GM19467 (cell line): ENCODE measurements around the gene EID2.

Source experiments
- ATAC-seq: cut with Tn5 transposase; IDR thresholded peaks from one replicate; pipeline ENCODE4 v1.9.1; 2021; ENCODE audit warnings: mild to moderate bottlenecking, moderate library complexity; ENCODE audit not compliant: unreplicated experiment

The EID2 gene

GRCh38 chr19:39539165-39539517 lies 820 bp downstream of the EID2 start:
- ATAC-seq = no peak

DNA sequence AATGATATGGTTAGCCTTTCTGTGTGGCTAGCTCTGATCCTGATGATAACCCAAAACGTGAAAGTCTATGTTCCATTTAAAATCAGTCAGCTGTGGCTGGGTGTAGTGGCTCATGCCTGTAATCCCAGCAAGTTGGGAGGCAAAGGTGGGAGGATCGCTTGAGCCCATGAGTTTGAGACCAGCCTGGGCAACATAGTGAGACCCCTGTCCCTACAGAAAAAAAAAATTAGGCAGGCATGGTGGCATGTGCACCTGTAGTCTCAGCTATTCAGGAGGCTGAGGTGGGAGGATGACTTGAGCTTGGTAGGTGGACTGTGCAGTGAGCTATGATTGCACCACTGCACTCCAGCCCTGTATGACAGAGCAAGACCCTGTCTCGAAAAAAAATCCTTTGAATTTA lies 6.2 kb downstream of the EID2 start:
- ATAC-seq = no peak

GRCh38 chr19:39533003-39533512 lies 6.9 kb downstream of the EID2 start:
- ATAC-seq = no peak

GRCh38 chr19:39532233-39533002 lies 7.5 kb downstream of the EID2 start, which contains the start of gene EID2B:
EID2B (minus strand) TSS chr19:39532852; CDS start chr19:39532802, 50 bp downstream.
- peak; percentile 89 for ATAC-seq

DNA sequence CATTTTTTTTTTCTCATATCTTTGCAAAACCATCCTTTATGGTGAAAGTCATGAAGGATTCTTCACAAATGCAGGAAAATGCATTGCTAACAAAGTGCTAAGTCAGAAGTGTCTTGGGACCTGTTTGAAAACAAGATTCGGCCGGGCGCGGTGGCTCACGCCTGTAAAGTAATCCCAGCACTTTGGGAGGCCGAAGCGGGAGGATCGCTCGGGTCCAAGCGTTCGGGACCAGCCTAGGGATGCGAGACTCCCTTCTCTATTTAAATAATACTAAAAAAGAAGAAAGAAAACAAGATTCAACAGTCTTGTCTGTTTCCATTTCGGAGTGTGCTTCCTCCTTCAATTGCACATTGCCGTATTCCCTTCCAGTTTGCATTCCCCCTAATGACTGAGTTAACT lies 8.1 kb downstream of the EID2 start:
- no peak for ATAC-seq

- no peak for ATAC-seq
These were observed 14.8 kb downstream of the EID2 start for GRCh38 chr19:39525205-39525604.

- ATAC-seq = no peak
These were observed 15.5 kb downstream of the EID2 start for GRCh38 chr19:39524495-39524894.

DNA sequence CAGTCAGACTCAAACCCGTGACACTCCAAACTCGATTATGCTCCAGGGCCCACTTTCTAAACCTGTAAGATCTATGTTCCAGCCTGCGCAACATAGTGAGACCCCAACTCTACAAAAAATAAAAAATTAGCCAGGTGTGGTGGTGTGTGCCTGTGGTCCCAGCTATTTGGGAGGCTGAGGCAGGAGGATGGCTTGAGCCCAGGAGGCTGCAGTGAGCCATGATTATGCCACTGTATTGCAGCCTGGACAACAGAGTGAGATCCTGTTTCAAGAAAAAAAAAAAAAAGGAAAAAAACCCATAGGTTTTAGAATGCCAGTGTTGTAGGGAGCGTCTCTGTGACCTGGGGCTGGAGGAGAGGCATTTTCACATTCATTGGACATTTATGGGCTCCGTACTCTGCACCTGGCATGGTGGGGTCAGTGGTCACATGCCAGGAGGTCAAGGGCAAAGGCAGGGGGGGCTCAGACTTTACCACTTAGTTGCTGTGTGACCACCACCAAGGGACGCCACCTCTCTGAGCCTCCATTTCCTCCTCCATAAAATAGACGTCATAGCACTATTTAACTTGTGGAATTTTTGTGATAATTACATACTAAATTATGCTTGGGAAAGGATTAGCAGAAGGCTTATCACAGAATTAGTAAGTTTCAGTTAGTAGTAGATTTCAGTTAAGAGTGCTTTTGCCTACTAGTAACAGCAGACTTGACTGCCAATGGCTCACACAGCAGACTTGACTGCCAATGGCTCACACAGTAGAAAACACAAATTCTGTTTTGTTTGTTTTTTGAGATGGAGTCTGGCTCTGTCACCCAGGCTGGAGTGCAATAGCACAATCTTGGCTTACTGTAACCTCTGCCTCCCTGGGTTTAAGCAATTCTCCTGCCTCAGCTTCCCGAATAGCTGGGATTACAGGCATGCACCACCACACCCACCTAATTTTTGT lies 19.1 kb downstream of the EID2 start:
- ATAC-seq = no peak

GRCh38 chr19:39518975-39519374 lies 21.0 kb downstream of the EID2 start:
- no peak for ATAC-seq

- ATAC-seq = no peak
These were observed 21.5 kb downstream of the EID2 start for GRCh38 chr19:39518458-39518857.

DNA sequence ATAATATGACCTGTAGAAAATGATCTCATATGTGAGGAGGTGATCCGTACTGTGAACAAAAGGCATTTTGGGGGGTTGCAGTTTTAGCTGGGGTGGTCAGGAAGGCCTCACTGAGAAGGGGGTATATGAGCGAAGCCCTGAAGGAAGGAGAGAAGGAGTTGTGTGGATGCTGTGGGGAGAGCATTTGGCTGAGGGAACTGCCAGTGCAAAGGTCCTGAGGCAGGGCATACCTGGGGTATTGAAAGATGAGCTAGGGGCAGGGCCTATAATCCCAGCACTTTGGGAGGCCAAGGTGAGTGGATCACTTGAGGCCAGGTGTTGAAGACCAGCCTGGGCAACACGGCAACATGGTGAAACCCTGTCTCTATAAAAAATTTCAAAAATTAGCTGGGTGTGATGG lies 22.5 kb downstream of the EID2 start:
- ATAC-seq = no peak

- no peak for ATAC-seq
These were observed 23.7 kb downstream of the EID2 start for GRCh38 chr19:39516270-39516669.

DNA sequence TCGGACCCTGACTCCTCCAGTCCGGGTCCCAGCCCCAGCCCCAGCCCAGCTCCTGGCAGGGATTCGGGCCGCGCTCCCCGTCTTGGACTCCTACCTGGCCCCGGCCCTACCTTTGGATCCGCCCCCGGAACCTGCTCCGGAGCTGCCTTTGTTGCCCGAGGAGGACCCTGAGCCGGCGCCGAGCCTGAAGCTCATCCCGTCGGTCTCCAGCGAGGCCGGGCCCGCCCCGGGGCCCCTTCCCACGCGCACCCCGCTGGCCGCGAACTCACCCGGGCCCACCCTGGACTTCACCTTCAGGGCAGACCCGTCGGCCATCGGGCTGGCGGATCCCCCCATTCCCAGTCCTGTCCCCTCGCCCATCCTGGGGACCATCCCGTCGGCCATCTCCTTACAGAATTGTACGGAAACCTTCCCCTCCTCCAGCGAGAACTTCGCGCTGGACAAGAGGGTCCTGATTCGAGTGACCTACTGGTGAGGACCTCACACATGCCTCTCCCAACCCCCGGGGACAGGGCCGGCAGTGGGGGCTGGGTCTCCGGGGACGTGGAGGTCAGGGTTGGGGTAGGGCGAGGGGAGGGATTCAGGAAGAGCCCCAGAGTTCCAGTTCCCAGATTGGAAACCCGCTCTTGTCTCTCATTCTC lies 24.3 kb downstream of the EID2 start:
- no peak for ATAC-seq

DNA sequence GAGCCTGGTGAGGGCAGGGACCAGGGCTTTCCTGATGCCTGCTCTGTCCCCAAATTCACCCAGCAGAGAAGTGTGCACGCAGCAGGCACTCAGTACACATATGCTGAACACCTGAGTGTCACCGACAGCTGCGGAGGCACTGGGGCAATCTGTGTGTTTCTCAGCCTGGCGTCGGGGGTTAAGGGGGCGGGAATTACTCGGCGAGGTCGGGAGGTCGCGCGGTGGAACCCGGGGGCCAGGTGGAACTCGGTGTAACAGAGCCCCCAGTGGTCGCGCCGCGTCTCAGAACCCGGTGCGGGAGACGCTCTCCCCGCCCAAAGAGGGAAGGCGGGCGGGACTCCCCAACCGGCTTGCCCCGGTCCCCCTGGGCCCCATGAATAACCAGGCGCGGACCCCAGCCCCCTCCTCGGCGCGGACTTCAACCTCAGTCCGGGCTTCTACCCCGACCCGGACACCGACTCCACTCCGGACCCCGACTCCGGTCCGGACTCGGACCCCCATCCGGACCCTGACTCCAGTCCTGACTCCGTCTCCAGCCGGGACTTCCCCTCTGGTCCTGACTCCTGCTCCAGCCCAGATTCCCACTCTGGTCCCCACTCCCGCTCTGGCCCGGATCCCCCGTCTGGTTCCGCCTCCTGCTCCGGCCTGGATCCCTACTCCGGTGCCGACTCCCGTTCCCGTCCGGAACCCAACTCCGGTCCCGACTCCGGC lies 25.0 kb downstream of the EID2 start, which contains the start of gene SELENOV:
Gene SELENOV (plus strand): TSS at position 300 of the 711 bp plus-strand sequence. CDS start 74 bp downstream, at position 374.
- no peak for ATAC-seq

DNA sequence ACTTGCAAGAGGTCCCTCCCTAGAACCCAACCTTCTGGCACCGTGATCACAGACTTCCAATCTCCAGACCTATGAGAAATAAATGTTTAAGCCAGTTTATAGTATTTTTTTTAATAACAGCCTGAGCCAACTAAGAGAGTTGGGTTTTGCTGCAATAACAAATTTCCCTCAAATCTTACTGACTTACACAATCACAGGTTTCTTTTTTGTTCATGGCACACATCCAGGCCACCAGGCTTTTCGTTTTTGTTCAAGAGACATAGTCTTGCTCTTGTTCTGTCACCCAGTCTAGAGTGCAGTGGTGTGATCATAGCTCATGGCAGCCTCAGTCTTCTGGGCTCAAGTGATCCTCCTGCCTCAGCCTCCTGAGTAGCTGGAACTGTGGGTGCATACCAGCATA lies 27.0 kb downstream of the EID2 start:
- ATAC-seq = no peak

DNA sequence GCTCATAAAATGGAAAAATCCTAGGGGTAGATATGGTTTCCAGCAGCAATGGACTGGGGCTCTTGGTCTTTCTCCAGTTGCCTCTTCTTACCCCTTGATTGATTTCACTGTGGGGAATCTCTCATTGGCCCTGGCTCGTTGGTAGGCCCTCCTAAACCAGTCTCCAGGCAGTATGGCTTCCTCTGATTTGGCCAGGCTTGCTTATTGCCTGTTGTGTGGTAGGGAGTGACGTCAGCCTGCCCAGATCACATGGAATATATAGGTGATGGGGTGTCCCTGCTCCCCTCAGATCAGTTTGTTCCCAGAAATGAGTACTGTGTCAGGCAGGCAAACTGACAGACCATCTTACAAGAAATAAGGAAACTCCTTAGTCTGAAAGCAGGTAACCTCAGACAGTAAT lies 30.7 kb downstream of the EID2 start:
- no peak for ATAC-seq

- ATAC-seq = no peak
These were observed 31.3 kb downstream of the EID2 start for GRCh38 chr19:39508629-39509028.

DNA sequence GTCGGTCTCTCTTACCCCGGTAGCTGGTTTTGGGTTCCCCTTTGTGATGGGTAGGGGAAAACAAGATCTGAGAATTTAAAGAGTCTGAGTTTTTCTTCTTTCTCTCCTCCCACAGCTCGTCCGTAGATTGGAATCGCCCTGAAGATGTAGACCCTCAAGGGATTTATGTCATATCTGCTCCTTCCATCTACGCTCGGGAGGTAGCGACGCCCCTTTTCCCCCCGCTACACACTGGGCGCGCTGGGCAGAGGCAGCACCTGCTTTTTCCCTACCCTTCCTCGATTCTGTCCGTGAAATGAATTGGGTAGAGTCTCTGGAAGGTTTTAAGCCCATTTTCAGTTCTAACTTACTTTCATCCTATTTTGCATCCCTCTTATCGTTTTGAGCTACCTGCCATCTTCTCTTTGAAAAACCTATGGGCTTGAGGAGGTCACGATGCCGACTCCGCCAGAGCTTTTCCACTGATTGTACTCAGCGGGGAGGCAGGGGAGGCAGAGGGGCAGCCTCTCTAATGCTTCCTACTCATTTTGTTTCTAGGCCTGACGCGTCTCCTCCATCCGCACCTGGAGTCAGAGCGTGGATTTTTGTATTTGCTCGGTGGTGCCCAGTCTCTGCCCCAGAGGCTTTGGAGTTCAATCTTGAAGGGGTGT lies 32.1 kb downstream of the EID2 start:
- no peak for ATAC-seq

- no peak for ATAC-seq
These were observed 32.8 kb downstream of the EID2 start for GRCh38 chr19:39506944-39507714.
